LNCaP clone FGC (cell line): ENCODE results near the gene PPAN.
A peak's percentile ranks its signal among the peaks of the same experiment; 100 is the strongest.

Source experiments
- DNase-seq: peaks from one replicate; pipeline ENCODE4 v3.0.0-alpha.2; 2011; ENCODE audit warnings: low read depth
- H3K4me3 ChIP-seq: 2 replicates; pipeline ENCODE4 v1.5.1; 2011; ENCODE audit warnings: mild to moderate bottlenecking, low read depth, low read length, control low read depth
- CTCF ChIP-seq: IDR thresholded peaks from 2 replicates; pipeline ENCODE4 v1.5.1; 2012; ENCODE audit warnings: mild to moderate bottlenecking; ENCODE audit not compliant: control insufficient read depth, insufficient read depth; ENCODE audit errors: extremely low read depth

The PPAN gene

GRCh38 chr19:10104665-10105508 lies 1.3 kb upstream of the PPAN start:
- H3K4me3 ChIP-seq: no peak overlapping the region
- DNase-seq: no peak
- TF ChIP-seq CTCF: no peak

- peak overlapping the region; percentile 91 for H3K4me3 ChIP-seq
- TF ChIP-seq CTCF: no peak
- DNase-seq: no peak
These were observed 558 bp upstream of the PPAN start for GRCh38 chr19:10105509-10106099.

- DNase-seq: no peak
- H3K4me3 ChIP-seq: peak overlapping the region; percentile 91
- no peak for TF ChIP-seq CTCF
These were observed 1.1 kb downstream of the PPAN start for GRCh38 chr19:10107254-10107653.

GRCh38 chr19:10107817-10108367 lies 1.7 kb downstream of the PPAN start:
- no peak for TF ChIP-seq CTCF
- H3K4me3 ChIP-seq: peak overlapping the region; percentile 91
- DNase-seq: no peak

- H3K4me3 ChIP-seq: no peak overlapping the region
- DNase-seq: no peak
- no peak for TF ChIP-seq CTCF
These were observed 3.4 kb downstream of the PPAN start for GRCh38 chr19:10109528-10109927.

GRCh38 chr19:10110076-10110971 lies 4.2 kb downstream of the PPAN start:
- no peak for DNase-seq
- no peak overlapping the region for H3K4me3 ChIP-seq
- no peak for TF ChIP-seq CTCF
